ENCODE data around the gene MAPK8IP1. TPM values are rescaled to one million over a fixed set of nuclear protein-coding genes. Genes with fewer than 3 reads are reported as not detected.

MAPK8IP1 gene
- total and polyA plus RNA-seq, 4 donors = 4.7 to 15.4 (median 5.7) TPM

- Histone ChIP-seq H3K9me3 (ENCODE audit: control insufficient read depth in 4 of 4, insufficient read depth in 3 of 4, low read length in 3 of 4) (no peaks in the 10 kb centered on the region), H3K4me1 (ENCODE audit: control insufficient read depth in 5 of 5, insufficient read depth in 5 of 5, low read length in 5 of 5) (peaks cover 28 to 55% (median 38%) of the 10 kb centered on the region in 5 donors), H3K9ac (ENCODE audit: insufficient read depth in 1 of 2, low read length in 2 of 2) (no peak overlapping the region), H3K27me3 (ENCODE audit: control insufficient read depth in 3 of 3, insufficient read depth in 3 of 3, low read length in 2 of 3) (no peaks in the 10 kb centered on the region), H3K27ac (ENCODE audit: low read depth in 1 of 2, low read length in 1 of 2) (peak overlapping the region; percentile 34 to 42), H3K36me3 (ENCODE audit: control insufficient read depth in 4 of 4, insufficient read depth in 4 of 4, low read length in 4 of 4) (peaks cover 0 to 19% (median 8%) of the 10 kb centered on the region in 4 donors), H3K4me3 (no peak overlapping the region)
- no peak for DNase-seq
- WGBS, 2 donors = 63 to 74% methylated on average over 5 of the region's 5 CpGs
- no peak for TF ChIP-seq CTCF (IDR thresholded peaks at IDR 0.05; ENCODE audit: control extremely low read depth, extremely low read depth)
- no peak for ATAC-seq (ENCODE audit: insufficient read depth, low FRiP score)
These were observed 30.1 kb upstream of the MAPK8IP1 start for GRCh38 chr11:45855308-45855707.

- Histone ChIP-seq H3K9ac (ENCODE audit: insufficient read depth in 1 of 2, low read length in 2 of 2) (no peak overlapping the region), H3K27me3 (ENCODE audit: control insufficient read depth in 3 of 3, insufficient read depth in 3 of 3, low read length in 2 of 3) (no peaks in the 10 kb centered on the region), H3K9me3 (ENCODE audit: control insufficient read depth in 4 of 4, insufficient read depth in 3 of 4, low read length in 3 of 4) (no peaks in the 10 kb centered on the region), H3K27ac (ENCODE audit: low read depth in 1 of 2, low read length in 1 of 2) (peak overlapping the region; percentile 41 to 42), H3K4me3 (no peak overlapping the region), H3K4me1 (ENCODE audit: control insufficient read depth in 5 of 5, insufficient read depth in 5 of 5, low read length in 5 of 5) (peaks cover 32 to 49% (median 38%) of the 10 kb centered on the region in 5 donors), H3K36me3 (ENCODE audit: control insufficient read depth in 4 of 4, insufficient read depth in 4 of 4, low read length in 4 of 4) (peaks cover 0 to 23% (median 8%) of the 10 kb centered on the region in 4 donors)
- no peak for DNase-seq
- 90 to 92% methylated on average over 6 of the region's 6 CpGs for WGBS, 2 donors
- ATAC-seq (ENCODE audit: insufficient read depth, low FRiP score) = no peak
- no peak for TF ChIP-seq CTCF (IDR thresholded peaks at IDR 0.05; ENCODE audit: control extremely low read depth, extremely low read depth)
These were observed 29.4 kb upstream of the MAPK8IP1 start for GRCh38 chr11:45856044-45856468.

GRCh38 chr11:45857961-45858474 lies 27.4 kb upstream of the MAPK8IP1 start:
- ATAC-seq (ENCODE audit: insufficient read depth, low FRiP score) = peak; percentile 70
- peaks cover 25 to 42% (median 38%) of the 10 kb centered on the region in 5 donors for H3K4me1 ChIP-seq (ENCODE audit: control insufficient read depth in 5 of 5, insufficient read depth in 5 of 5, low read length in 5 of 5)
- WGBS, 2 donors = 32 to 49% methylated on average over 2 of the region's 2 CpGs
- DNase-seq = peak; percentile 69 to 88 (median 79)
- no peak overlapping the region for H3K4me3 ChIP-seq
- no peaks in the 10 kb centered on the region for H3K9me3 ChIP-seq (ENCODE audit: control insufficient read depth in 4 of 4, insufficient read depth in 3 of 4, low read length in 3 of 4)
- H3K36me3 ChIP-seq (ENCODE audit: control insufficient read depth in 4 of 4, insufficient read depth in 4 of 4, low read length in 4 of 4) = peaks cover 4 to 37% (median 23%) of the 10 kb centered on the region in 4 donors
- no peak for TF ChIP-seq CTCF (IDR thresholded peaks at IDR 0.05; ENCODE audit: control extremely low read depth, extremely low read depth)
- peak overlapping the region in 1 of 2 donors; percentile 83 for H3K9ac ChIP-seq (ENCODE audit: insufficient read depth in 1 of 2, low read length in 2 of 2)
- peak overlapping the region; percentile 84 to 95 for H3K27ac ChIP-seq (ENCODE audit: low read depth in 1 of 2, low read length in 1 of 2)
- H3K27me3 ChIP-seq (ENCODE audit: control insufficient read depth in 3 of 3, insufficient read depth in 3 of 3, low read length in 2 of 3) = no peaks in the 10 kb centered on the region

Measured in lung (tissue), 12 donors.